22Rv1 (cell line): ENCODE measurements around the gene TSPAN9.

Source experiments
- CTCF ChIP-seq: fragments of 450-650 bp; IDR thresholded peaks from 2 replicates; pipeline ENCODE4 v1.5.1; 2017; ENCODE audit warnings: mild to moderate bottlenecking
- ZFX ChIP-seq: fragments of 450-650 bp; IDR thresholded peaks from 2 replicates; pipeline ENCODE4 v1.6.1; 2017; ENCODE audit warnings: antibody characterized with exemption, borderline replicate concordance

GRCh38 chr12:3154006-3154405 is 76.8 kb downstream of the TSPAN9 start:
- TF ChIP-seq CTCF (no peak), ZFX (no peak)
